ENCODE results near the gene GMCL2.

DNA sequence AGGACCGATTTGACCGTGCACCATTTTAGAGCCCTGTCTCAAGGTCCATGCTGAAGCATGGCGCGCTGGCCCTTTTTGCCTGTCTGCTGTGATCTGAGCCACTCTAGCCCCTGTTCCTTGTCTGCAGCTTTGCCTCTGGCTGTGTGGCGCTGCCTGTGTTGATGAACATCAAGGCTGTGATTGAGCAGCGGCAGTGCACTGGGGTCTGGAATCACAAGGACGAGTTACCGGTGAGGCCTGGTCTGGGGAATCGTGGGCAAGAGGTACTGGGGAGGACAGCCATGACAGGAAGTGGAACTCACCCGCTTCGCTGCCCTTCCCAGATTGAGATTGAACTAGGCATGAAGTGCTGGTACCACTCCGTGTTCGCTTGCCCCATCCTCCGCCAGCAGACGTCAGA lies 39.8 kb downstream of the GMCL2 start:
- TF ChIP-seq, protein P1, sequence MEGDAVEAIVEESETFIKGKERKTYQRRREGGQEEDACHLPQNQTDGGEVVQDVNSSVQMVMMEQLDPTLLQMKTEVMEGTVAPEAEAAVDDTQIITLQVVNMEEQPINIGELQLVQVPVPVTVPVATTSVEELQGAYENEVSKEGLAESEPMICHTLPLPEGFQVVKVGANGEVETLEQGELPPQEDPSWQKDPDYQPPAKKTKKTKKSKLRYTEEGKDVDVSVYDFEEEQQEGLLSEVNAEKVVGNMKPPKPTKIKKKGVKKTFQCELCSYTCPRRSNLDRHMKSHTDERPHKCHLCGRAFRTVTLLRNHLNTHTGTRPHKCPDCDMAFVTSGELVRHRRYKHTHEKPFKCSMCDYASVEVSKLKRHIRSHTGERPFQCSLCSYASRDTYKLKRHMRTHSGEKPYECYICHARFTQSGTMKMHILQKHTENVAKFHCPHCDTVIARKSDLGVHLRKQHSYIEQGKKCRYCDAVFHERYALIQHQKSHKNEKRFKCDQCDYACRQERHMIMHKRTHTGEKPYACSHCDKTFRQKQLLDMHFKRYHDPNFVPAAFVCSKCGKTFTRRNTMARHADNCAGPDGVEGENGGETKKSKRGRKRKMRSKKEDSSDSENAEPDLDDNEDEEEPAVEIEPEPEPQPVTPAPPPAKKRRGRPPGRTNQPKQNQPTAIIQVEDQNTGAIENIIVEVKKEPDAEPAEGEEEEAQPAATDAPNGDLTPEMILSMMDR (IDR thresholded peaks at IDR 0.05; ENCODE audit: poor library complexity, severe bottlenecking) = no peak
- TF ChIP-seq MXI1 (conservative IDR thresholded peaks at IDR 0.05; ENCODE audit: poor library complexity, severe bottlenecking) = no peak
- TF ChIP-seq EZH2 (IDR thresholded peaks at IDR 0.05; ENCODE audit: borderline replicate concordance, insufficient read depth, low read length, poor library complexity, severe bottlenecking) = no peak
- TF ChIP-seq TAF1 (IDR thresholded peaks at IDR 0.05; ENCODE audit: low read depth) = no peak
- no peak for TF ChIP-seq POLR2AphosphoS5 (IDR thresholded peaks at IDR 0.05)
- TF ChIP-seq EP300 (conservative IDR thresholded peaks at IDR 0.05; ENCODE audit: poor library complexity, severe bottlenecking) = no peak
- TF ChIP-seq, protein P2, sequence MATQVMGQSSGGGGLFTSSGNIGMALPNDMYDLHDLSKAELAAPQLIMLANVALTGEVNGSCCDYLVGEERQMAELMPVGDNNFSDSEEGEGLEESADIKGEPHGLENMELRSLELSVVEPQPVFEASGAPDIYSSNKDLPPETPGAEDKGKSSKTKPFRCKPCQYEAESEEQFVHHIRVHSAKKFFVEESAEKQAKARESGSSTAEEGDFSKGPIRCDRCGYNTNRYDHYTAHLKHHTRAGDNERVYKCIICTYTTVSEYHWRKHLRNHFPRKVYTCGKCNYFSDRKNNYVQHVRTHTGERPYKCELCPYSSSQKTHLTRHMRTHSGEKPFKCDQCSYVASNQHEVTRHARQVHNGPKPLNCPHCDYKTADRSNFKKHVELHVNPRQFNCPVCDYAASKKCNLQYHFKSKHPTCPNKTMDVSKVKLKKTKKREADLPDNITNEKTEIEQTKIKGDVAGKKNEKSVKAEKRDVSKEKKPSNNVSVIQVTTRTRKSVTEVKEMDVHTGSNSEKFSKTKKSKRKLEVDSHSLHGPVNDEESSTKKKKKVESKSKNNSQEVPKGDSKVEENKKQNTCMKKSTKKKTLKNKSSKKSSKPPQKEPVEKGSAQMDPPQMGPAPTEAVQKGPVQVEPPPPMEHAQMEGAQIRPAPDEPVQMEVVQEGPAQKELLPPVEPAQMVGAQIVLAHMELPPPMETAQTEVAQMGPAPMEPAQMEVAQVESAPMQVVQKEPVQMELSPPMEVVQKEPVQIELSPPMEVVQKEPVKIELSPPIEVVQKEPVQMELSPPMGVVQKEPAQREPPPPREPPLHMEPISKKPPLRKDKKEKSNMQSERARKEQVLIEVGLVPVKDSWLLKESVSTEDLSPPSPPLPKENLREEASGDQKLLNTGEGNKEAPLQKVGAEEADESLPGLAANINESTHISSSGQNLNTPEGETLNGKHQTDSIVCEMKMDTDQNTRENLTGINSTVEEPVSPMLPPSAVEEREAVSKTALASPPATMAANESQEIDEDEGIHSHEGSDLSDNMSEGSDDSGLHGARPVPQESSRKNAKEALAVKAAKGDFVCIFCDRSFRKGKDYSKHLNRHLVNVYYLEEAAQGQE (IDR thresholded peaks at IDR 0.05; ENCODE audit: borderline replicate concordance) = no peak
